Neuron (in vitro differentiated cells): ENCODE results near the gene KIRREL3.

ENCODE experiments used
- H2AFZ ChIP-seq: one replicate; pipeline ENCODE4 v1.6.1; 2013; ENCODE audit warnings: low read depth, mild to moderate bottlenecking, inconsistent platforms, low read length, moderate library complexity
- H3K27me3 ChIP-seq: one replicate; pipeline ENCODE4 v1.6.1; 2013; ENCODE audit warnings: low read length; ENCODE audit not compliant: insufficient read depth
- H3K36me3 ChIP-seq: one replicate; pipeline ENCODE4 v1.6.1; 2013; ENCODE audit warnings: low read length; ENCODE audit not compliant: insufficient read depth
- H3K4me1 ChIP-seq: one replicate; pipeline ENCODE4 v1.6.1; 2013; ENCODE audit warnings: low read length; ENCODE audit not compliant: insufficient read depth
- H3K4me3 ChIP-seq: 2 replicates; pipeline ENCODE4 v1.5.1; 2013; ENCODE audit warnings: mild to moderate bottlenecking, low read length, moderate library complexity
- H3K9me3 ChIP-seq: one replicate; pipeline ENCODE4 v1.6.1; 2013; ENCODE audit warnings: low read length

KIRREL3 gene

GRCh38 chr11:126816645-126817044, 183.9 kb downstream of the KIRREL3 start:
- Histone ChIP-seq H2AFZ (no peak overlapping the region), H3K27me3 (no peaks in the 10 kb centered on the region), H3K9me3 (no peaks in the 10 kb centered on the region)

GRCh38 chr11:126815111-126815510, 185.5 kb downstream of the KIRREL3 start:
- Histone ChIP-seq H3K4me3 (no peak overlapping the region), H3K27me3 (no peaks in the 10 kb centered on the region), H3K36me3 (no peaks in the 10 kb centered on the region), H3K4me1 (no peaks in the 10 kb centered on the region), H2AFZ (no peak overlapping the region), H3K9me3 (no peaks in the 10 kb centered on the region)

More at GRCh38 chr11:126816645-126817044, 183.9 kb downstream of the KIRREL3 start:
- Histone ChIP-seq H3K36me3 (no peaks in the 10 kb centered on the region), H3K4me1 (no peaks in the 10 kb centered on the region), H3K4me3 (no peak overlapping the region)

GRCh38 chr11:126810776-126811175, 189.8 kb downstream of the KIRREL3 start:
- Histone ChIP-seq H3K4me1 (no peaks in the 10 kb centered on the region), H2AFZ (no peak overlapping the region), H3K27me3 (no peaks in the 10 kb centered on the region), H3K36me3 (no peaks in the 10 kb centered on the region), H3K9me3 (no peaks in the 10 kb centered on the region), H3K4me3 (no peak overlapping the region)

GRCh38 chr11:126809514-126810289, 190.9 kb downstream of the KIRREL3 start:
- H3K9me3 ChIP-seq = no peaks in the 10 kb centered on the region
- no peaks in the 10 kb centered on the region for H3K4me1 ChIP-seq
- H3K27me3 ChIP-seq = no peaks in the 10 kb centered on the region
- no peak overlapping the region for H3K4me3 ChIP-seq
- no peaks in the 10 kb centered on the region for H3K36me3 ChIP-seq
- H2AFZ ChIP-seq = no peak overlapping the region

GRCh38 chr11:126808836-126809235, 191.7 kb downstream of the KIRREL3 start:
- no peaks in the 10 kb centered on the region for H3K36me3 ChIP-seq
- no peaks in the 10 kb centered on the region for H3K27me3 ChIP-seq
- no peaks in the 10 kb centered on the region for H3K4me1 ChIP-seq
- no peaks in the 10 kb centered on the region for H3K9me3 ChIP-seq
- H2AFZ ChIP-seq = no peak overlapping the region
- H3K4me3 ChIP-seq = no peak overlapping the region

- Histone ChIP-seq H3K27me3 (no peaks in the 10 kb centered on the region), H3K36me3 (no peaks in the 10 kb centered on the region), H2AFZ (no peak overlapping the region), H3K4me1 (no peaks in the 10 kb centered on the region), H3K4me3 (no peak overlapping the region), H3K9me3 (no peaks in the 10 kb centered on the region)
Measured at GRCh38 chr11:126808296-126808695, 192.3 kb downstream of the KIRREL3 start.

- H3K9me3 ChIP-seq = no peaks in the 10 kb centered on the region
- H3K27me3 ChIP-seq = no peaks in the 10 kb centered on the region
- no peaks in the 10 kb centered on the region for H3K4me1 ChIP-seq
- no peaks in the 10 kb centered on the region for H3K36me3 ChIP-seq
- H3K4me3 ChIP-seq = no peak overlapping the region
- H2AFZ ChIP-seq = no peak overlapping the region
Measured at GRCh38 chr11:126805870-126806269, 194.7 kb downstream of the KIRREL3 start.

- H3K4me1 ChIP-seq = no peaks in the 10 kb centered on the region
- no peaks in the 10 kb centered on the region for H3K27me3 ChIP-seq
- no peaks in the 10 kb centered on the region for H3K9me3 ChIP-seq
- no peak overlapping the region for H2AFZ ChIP-seq
- no peak overlapping the region for H3K4me3 ChIP-seq
- no peaks in the 10 kb centered on the region for H3K36me3 ChIP-seq
Measured at GRCh38 chr11:126804363-126804762, 196.2 kb downstream of the KIRREL3 start.

- H3K4me1 ChIP-seq = no peaks in the 10 kb centered on the region
- H3K36me3 ChIP-seq = no peaks in the 10 kb centered on the region
- H3K27me3 ChIP-seq = no peaks in the 10 kb centered on the region
- no peaks in the 10 kb centered on the region for H3K9me3 ChIP-seq
- H3K4me3 ChIP-seq = no peak overlapping the region
- H2AFZ ChIP-seq = no peak overlapping the region
Measured at GRCh38 chr11:126800009-126800408, 200.6 kb downstream of the KIRREL3 start.

- Histone ChIP-seq H3K27me3 (no peaks in the 10 kb centered on the region), H2AFZ (no peak overlapping the region), H3K36me3 (no peaks in the 10 kb centered on the region), H3K4me3 (no peak overlapping the region), H3K9me3 (no peaks in the 10 kb centered on the region), H3K4me1 (no peaks in the 10 kb centered on the region)
Measured at GRCh38 chr11:126797457-126798169, 203.0 kb downstream of the KIRREL3 start.

GRCh38 chr11:126793596-126793995, 207.0 kb downstream of the KIRREL3 start:
- no peaks in the 10 kb centered on the region for H3K4me1 ChIP-seq
- H3K4me3 ChIP-seq = no peak overlapping the region
- H2AFZ ChIP-seq = no peak overlapping the region
- H3K9me3 ChIP-seq = no peaks in the 10 kb centered on the region
- no peaks in the 10 kb centered on the region for H3K27me3 ChIP-seq
- no peaks in the 10 kb centered on the region for H3K36me3 ChIP-seq

GRCh38 chr11:126791991-126792390, 208.6 kb downstream of the KIRREL3 start:
- Histone ChIP-seq H3K9me3 (no peaks in the 10 kb centered on the region), H3K27me3 (no peaks in the 10 kb centered on the region), H3K4me1 (no peaks in the 10 kb centered on the region), H3K4me3 (no peak overlapping the region), H3K36me3 (no peaks in the 10 kb centered on the region), H2AFZ (no peak overlapping the region)

GRCh38 chr11:126791446-126791845, 209.1 kb downstream of the KIRREL3 start:
- Histone ChIP-seq H2AFZ (no peak overlapping the region), H3K4me3 (no peak overlapping the region), H3K4me1 (no peaks in the 10 kb centered on the region), H3K9me3 (no peaks in the 10 kb centered on the region), H3K27me3 (no peaks in the 10 kb centered on the region), H3K36me3 (no peaks in the 10 kb centered on the region)
